HG02938 (cell line): ENCODE measurements around the gene STX16.

Experiments used
- ATAC-seq: cut with Tn5 transposase; IDR thresholded peaks from one replicate; pipeline ENCODE4 v1.9.1; 2021; ENCODE audit warnings: mild to moderate bottlenecking, moderate library complexity; ENCODE audit not compliant: unreplicated experiment

STX16 gene

DNA sequence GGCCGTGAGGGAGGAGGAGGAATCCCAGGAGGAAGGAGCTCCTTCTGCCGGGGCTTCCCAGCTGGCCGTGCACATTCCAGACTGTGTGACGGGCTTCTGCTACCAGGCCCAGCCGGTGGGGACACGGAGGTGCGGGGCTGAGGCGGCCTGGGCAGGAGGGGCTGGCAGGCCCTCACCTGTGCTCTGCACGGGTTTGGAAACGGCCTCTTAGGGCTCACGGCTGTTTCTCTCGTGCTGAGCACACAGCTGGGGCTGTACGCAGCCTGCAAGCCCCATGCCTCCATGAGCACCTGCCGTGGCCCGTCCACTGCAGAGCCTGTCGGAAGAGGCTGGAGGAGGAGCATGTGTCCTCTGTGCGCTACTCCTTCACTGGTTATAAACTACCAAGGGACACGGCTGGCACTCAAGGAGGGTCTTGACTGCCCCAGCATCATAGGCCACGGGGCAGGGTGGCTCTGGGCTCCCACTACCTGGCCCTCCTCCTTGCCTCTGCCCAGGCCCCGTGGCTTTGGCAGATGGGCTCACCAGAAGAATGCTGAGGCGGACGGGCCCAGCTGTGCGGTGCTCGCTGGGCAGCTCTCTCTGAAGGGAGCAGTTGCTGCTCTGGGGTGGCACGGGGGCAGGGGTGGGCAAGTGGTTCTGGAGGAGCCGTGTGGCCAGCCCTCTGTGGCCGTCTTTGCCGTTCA, 57.3 kb downstream of the STX16 start:
- ATAC-seq, result no peak

DNA sequence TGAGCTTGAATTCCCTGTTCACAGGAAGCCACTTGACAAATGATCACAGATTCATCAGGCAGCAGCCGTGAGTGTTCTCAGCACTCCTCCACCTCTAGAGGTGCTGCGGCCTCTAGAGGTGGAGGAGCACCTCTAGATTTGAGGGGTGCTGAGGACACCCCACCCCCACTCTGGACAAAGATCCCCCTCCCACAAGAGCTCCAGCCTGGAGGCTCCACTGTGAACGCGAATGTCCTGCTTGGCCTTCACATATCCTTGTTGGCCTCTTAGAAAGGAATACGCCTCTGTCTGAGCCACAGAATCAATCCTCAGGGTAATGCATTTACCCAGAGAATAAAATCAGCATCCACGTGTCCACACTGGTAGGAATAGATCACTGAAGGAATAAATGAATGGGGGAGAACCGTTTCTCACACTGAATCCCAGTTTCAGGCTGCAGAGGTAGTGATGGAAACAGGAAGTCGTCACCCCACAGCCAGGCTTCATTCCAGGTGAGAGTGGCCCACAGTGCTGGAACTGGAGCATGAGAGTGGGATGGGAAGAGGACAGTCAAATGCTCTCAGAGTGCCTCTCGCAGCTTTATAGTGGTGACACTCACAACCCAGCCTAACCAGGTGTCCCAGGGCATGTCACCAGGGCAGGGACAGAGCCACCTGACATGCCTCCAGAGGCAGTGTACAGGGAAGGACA, 58.1 kb downstream of the STX16 start:
- no peak for ATAC-seq

DNA sequence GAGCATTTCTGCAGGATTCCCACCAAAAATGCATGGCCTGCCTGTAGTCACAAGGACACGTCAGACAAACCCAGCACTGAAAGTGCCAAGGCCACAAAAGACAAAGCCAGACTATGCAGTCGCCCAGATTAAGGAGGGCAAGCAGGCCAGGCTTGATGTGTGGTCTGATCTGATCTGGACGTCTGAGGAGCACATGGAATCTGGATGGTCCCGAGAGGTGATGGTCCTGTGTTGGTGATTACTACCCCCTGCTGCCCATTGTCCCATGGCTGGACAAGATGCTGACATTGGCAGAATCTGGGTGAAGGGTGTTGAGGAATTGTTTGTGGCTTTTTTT, 58.6 kb downstream of the STX16 start:
- no peak for ATAC-seq

DNA sequence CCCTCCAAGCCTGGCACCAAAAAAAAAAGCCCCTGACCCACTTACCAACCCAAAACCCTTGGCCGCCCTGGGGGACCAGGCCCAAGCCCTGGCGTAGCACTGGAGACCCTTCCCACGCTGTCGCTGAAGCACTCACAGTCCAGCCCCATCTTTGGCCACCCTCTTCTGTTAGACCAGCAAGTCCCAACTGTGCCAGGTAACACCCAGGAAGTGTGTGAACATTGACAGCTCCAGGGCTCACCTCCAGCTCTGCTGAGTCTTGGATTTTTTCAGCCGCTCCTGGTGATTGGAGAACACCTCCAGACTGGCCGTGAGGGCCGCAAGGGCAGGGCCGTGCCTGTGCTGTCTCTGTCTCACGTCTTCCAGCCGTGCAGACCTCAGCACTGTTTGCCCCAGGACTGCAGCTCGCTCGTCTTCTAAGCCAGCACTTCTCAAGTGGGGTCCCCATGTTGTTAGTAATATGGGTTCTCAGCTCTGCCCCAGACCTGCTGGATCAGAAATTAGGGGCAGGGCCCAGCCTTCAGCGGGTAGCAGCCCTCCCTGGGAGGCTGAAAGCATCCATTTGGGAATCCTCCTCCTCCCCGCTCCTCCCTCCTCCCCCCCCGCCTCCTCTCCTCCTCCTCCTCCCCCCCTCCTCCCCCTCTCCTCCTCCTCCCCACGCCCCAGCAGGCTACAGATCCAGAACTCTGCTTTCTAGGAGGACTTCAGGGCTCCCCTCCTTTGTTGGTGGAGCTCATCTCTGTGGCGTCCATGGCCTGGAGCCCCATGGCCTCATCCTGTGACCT, 59.6 kb downstream of the STX16 start:
- ATAC-seq, result no peak

DNA sequence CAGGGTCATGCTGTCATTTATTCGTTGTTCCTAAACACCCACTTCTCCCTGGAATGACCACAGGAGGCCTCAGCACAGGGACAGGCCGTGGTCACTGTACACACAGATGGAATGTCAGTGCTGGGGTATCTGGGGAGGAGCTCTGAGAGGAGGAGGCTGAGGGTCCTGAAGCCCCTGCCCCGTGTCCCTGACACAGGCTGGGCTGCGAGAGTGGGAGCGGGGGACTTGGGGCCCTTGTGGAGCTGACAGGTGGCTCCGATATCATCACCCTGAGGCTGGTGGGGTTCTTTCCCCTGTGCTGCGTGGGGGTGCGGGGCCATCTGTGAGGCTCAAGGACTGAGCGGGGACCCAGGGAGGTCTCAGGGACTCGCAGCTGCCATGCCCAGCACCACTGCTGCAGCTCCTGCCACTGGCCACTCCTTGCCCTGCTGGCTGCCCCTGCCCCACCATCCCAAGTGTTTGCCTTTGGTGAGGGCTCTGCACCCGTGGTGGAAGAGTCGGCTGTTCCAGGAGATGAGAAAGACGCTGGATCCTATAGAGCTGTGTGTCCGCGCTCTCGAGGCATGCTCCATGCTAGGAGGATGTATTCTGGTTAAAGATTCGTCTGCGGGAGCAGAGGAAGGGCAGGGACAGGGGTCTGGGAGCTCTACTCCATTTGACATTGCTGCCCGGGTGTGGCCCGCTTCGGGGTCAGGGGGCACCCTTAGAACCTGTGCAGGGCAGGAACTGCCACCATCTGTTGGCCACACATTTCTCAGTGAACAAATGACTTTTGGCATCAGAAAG, 60.4 kb downstream of the STX16 start:
- no peak for ATAC-seq

DNA sequence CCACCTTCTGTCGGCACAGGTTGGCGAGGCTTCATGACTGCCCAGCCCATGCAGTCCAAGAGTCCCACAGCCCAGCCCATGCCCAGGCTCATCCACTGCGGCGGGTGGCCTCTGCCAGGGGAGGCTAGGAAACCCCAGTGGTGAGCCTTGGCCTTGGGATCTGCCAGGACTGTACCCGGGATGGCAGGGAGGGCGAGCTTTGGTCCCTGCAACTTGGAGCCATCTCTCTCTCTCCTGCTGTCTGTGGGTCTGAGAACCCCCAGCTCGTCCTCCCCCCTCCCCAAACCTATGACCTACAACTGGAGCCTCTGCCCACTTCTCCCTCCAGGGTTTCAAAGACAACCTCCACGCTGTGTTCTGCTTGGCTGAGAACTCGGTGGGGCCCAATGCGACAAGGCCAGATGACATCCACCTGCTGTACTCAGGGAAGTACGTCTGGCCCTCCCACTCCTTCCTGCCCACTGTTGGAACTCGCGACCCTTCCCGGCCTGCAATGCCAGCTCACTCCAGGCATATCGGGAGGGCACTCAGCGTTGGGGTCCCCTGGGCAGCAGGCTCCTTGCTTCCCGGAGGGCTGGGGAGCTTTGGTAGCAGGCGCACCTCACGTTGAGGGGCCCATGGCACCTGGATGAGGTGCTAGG, 61.2 kb downstream of the STX16 start:
- ATAC-seq, result no peak

DNA sequence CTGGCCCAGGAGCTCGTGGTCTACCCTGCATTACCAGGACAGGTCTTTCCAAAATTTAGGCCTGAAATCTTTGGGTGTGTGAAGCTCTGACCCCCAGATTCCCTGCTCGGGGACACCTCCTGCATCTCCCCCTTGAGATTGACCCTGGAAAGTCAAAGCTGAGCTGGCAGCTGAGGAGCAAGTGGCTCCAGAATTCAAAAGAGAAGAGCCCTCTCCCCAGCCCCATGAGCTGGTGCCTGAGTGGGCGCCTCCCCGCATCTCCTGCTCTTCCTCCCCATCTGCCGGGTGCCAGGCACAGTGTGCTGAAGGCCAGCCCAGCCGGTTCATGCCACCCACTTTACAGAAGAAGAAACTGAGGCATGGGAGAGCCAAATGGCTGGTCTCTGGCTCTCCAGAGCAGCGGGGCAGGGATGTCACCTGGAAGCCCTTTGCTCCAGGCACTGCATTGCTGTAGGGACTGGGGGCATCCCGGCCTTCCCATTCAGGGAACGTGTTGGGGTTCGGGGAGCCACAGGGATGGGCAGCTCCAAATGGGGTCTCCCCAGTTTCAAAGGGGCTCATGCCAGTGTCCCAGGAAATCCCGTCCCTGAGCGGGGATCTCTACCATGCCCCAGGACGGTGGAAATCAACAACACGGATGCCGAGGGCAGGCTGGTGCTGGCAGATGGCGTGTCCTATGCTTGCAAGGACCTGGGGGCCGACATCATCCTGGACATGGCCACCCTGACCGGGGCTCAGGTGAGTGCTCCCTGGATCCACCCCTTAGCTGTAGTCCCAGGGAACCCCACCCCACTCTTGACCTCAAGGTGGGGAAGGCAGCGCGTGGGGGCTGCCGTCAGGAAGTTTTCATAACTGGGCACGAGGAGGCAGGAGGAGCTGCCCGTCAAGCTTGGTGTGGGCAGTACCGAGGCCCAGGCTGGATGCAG, 62.0 kb downstream of the STX16 start:
- ATAC-seq, result no peak

DNA sequence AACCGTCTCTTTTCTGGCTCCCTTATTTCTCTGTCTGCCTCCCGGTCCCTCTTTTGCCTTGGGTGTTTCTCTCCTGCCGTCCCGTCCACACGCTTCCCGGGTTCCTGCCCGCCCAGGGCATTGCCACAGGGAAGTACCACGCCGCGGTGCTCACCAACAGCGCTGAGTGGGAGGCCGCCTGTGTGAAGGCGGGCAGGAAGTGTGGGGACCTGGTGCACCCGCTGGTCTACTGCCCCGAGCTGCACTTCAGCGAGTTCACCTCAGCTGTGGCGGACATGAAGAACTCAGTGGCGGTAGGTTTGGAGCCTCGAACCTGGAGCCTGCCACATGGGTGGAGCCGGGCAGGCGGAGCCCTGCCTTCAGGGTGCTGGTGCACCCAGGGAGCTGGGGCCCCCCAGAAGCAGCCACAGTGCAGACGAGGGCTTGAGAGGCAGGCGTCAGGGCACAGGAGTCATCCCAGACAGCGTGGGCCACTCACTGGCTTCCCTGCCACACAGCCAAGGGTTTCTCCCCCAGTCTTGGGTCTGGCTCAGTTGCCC, 62.8 kb downstream of the STX16 start:
- no peak for ATAC-seq

DNA sequence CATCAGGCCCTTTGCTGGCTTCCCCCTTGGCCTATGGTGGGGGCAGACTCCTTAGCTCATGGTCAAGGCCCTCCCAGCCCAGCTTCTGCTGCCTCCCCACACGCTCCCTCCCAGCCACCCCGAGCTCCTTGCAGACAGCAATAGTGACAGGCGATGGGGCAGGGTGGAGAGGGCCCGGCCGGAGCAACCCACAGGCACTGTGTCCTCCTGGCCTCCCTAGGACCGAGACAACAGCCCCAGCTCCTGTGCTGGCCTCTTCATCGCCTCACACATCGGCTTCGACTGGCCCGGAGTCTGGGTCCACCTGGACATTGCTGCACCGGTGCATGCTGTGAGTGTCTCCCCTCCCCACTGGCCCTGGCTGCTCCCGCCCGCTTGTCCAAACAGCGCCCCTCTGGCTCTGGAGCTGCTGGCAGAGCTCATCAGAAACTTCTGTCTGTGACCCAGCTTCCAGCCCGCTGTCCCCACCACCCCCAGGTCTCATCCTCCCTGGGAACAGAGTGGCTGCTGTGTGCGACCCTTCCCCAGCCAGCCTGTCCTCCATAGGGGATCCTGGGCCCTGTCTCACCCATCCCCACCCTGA, 63.3 kb downstream of the STX16 start:
- ATAC-seq, result no peak

DNA sequence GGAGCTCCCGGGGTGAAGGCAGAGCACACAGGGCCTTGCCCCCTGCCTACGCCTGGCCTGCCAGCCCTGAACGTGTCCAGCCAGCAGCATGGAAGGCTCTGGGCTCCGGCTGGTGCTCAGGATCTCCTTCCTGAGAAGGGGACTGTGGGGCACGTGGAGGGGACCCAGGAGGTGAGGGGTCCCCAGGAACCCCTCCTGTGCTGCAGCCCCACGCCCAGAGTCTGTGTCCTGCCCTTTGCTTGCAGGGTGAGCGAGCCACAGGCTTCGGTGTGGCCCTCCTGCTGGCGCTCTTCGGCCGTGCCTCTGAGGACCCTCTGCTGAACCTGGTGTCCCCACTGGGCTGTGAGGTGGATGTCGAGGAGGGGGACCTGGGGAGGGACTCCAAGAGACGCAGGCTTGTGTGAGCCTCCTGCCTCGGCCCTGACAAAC, 63.9 kb downstream of the STX16 start:
- no peak for ATAC-seq

DNA sequence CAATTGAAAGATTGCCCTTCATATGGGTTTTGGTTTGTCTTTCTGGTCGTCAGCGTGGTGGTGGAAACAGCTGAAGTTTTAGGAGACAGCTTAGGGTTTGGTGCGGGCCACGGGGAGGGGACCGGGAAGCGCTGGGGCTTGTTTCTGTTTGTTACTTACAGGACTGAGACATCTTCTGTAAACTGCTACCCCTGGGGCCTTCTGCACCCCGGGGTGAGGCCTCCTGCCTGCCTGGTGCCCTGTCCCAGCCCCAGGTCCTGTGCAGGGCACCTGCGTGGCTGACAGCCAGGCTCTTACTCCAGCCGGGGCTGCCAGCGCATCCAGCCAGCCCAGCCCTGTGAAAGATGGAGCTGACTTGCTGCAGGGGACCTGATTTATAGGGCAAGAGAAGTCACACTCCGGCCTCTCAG, 64.3 kb downstream of the STX16 start:
- no peak for ATAC-seq

DNA sequence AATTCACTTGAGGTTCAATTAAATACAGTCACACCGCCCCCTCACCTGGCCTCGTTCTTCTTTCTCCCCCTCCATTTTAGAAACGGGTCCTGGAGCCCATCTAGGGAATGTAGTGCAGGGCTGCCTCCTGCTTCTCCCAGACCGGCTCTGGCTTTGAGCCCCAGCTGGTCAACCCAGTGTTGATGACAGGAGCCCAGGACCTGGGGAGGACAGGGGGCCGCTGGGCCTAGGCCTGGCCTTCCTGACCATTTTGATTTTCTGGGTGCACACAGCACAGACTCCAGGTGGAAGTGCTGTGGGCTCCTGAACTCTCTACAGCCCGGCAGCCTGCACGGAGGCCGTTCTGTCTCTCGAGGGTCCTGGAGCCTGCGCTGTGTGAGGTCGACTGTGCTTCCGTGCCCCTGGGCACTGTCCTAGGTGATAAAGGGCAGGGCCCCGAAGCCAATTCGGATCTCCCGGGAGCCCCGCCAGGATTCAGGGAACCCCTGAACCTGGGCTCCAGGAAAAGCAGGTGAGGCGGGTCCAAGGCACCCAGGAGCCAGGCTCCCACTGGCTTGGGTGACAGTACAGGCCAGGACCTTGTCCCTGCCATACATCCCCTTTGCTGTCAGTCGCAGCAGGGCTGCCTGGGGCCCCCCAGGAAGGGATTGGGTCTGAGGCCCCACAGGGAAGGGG, 64.9 kb downstream of the STX16 start:
- no peak for ATAC-seq

DNA sequence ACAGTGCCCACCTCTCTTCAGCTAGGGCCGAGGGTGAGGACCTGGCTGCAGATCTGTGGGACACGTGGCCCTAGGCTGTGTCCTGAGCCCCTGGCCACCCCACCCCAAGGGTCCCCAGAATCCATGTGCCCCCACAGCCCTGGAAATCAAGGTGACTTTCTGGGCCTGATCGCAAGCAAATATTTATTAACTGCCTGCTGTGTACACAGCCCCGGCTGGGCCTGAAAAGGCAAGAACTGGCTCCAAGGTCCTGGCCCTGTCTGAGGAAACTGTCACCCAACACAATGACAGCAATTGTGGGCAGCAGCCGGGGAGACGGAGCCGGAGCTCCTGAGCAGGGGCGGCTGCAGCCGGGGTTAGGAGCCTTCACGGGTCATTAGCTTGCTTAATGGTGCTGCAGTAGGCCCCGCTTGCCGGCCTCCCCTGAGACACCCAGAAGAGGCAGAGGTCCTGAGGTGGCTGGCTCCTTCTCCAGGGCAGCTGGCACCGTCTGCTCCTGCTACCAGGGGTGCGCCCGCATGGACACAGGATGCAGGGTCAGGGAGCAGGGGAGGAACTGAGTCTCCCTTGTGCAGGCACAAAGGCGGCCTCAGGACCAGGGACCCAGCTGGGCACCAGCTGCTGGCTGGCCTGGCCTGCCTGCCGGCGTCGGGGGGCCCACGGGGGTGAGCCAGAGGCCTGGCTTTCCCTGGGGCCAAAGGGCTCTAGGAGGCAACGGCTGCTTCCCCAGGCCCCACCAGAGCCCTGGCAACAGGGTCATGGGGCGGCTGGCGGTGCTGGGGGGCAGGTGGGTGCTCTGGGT, 65.6 kb downstream of the STX16 start:
- no peak for ATAC-seq

DNA sequence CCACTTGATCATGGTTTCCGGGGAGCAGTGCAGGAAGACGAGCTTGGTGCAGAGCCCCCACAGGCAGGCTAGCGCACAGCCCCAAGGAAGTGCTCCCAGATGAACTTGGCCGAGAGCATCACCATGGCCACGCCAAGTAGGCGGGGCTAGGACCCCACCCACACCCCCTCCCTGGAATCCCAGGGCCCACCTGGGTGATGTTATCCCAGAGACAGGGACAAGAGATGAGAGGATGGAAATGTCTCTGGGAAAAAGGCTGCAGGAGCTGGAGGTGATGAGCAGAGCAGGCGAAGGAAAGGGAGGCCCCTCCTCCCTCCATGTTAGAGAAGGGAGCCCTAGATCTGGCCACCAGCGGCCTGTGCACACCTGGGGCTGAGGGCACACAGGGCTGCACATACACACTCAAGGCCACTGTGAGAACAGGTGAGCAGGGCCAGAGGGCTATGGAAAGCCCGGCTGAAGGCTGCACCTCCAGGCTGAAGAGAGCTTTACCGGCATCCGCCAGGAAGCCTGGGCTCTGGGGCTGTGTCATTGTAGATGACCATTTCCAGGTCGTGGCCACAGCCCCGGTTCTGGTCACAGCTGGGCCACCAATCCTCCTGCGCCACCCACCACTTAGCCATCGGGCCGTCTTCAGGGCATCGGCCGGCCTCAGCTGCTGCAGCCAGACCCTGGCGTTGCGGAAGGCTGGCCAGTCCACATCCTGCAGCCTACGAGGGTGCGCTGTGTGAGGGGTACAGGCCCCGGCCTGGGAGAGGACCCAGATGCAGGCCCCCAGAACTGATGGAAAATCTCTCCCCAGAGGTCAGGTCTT, 66.4 kb downstream of the STX16 start:
- ATAC-seq, result no peak

DNA sequence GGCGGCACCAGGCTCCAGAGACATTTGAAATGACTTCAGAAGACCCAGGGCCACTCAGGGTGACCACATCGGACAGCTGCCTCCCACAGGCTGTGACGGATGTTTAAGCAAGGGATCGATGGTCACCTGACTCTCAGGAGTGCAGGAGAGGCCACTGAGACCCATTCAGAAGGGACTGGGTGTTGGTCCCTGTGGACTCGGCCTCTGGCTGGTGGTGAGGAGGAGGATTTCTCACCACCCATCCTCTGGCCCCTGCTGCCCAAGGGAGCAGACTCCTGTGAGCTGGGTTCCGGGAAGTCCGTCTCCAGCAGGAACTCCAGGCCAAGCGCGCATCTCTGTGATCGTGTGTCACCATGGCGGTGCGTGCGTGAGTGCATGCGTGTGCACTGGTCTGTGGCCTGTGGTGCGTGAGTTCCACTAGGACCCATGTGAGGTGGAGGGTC, 67.1 kb downstream of the STX16 start:
- no peak for ATAC-seq

DNA sequence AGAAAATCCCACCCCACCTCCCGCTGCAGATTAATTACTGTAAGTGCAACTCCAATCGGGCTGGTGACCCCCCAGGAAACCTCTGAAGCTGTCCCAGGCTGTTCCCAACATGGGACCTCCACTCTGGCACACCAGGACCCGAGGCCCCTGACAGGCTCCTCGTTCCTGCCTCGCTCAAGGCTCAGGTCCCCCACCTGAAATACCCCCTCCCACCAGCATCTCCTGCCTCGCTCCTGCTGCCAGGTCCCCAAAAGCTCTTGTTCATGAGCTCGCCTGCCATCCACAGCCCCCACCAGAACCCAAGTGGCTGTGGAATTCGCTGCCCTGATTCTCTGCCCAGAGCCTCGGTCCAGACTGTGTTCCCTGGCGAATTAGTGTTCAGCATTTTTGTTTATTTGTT, 67.6 kb downstream of the STX16 start:
- ATAC-seq, result no peak

DNA sequence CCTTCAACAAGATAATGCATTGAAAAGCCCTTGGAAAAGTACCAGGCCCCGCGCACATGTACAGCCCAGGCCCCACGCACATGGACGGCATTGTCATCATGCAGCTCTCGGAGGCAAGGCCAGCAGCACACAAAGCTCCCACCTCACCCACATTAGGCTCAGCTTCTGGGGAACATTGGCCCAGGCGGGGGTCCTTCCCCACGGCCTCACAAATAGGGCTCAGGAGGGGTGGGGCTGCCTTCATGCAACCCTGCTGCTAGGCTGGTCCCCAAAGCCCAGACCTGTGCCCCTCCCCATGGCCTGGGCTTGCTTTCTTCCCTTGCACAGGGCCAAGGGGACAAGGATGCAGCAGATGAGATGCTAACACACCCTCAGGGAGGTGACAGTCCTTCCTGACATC, 68.2 kb downstream of the STX16 start:
- no peak for ATAC-seq
